PC-9 (cell line): ENCODE measurements around the gene LAMB4.

ENCODE experiments used
- EZH2 ChIP-seq: fragments of 200-600 bp; sonication (generic); IDR thresholded peaks from 2 replicates; pipeline ENCODE4 v1.8.0; 2017; ENCODE audit warnings: antibody characterized with exemption, low read depth
- TF ChIP-seq, protein P1 (sequence below): fragments of 200-600 bp; sonication (generic); conservative IDR thresholded peaks from 2 replicates; pipeline ENCODE4 v1.6.1; 2017; ENCODE audit warnings: mixed run types, antibody characterized with exemption, mild to moderate bottlenecking, moderate library complexity

DNA sequence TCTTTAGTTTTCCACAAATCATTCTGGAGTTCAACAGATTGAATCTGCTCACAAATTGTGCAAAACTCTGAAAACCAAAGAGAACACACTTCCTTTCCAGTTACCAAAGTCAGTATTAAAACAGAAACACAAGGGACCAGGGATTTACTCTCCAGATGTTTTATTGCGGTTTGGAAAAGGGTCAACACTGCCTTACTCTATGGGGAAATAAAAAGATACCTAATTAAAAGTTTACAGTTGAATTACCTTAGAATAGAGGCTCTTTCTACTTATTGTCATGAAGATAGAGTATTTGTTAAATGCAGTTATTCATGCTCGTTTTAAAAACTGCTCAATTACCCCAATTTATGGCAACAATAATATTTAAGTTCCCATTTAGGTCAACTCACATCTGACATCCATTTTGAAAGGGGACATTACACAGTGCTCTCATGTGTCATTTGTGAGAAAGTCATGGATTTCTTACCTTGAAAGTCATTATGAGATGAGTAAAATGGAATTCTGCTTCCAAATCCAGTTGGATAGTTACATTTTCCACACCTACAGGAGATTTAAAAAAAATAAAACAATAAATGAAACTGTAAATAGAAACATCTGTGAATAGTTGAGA, 135.6 kb downstream of the LAMB4 start:
- TF ChIP-seq, protein P1, sequence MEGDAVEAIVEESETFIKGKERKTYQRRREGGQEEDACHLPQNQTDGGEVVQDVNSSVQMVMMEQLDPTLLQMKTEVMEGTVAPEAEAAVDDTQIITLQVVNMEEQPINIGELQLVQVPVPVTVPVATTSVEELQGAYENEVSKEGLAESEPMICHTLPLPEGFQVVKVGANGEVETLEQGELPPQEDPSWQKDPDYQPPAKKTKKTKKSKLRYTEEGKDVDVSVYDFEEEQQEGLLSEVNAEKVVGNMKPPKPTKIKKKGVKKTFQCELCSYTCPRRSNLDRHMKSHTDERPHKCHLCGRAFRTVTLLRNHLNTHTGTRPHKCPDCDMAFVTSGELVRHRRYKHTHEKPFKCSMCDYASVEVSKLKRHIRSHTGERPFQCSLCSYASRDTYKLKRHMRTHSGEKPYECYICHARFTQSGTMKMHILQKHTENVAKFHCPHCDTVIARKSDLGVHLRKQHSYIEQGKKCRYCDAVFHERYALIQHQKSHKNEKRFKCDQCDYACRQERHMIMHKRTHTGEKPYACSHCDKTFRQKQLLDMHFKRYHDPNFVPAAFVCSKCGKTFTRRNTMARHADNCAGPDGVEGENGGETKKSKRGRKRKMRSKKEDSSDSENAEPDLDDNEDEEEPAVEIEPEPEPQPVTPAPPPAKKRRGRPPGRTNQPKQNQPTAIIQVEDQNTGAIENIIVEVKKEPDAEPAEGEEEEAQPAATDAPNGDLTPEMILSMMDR: no peak
- TF ChIP-seq EZH2: no peak
